K562 (cell line): ENCODE data around the gene DYRK1B. TPM values are rescaled to one million over a fixed set of nuclear protein-coding genes. Genes with fewer than 3 reads are reported as not detected.

Experiments used
- ATAC-seq: fragments of 200-7000 bp; cut with Tn5 transposase; 3 replicates; pipeline ENCODE4 v1.9.1; 2020; ENCODE audit warnings: moderate library complexity
- BruUV-seq: library from RNA; stranded (reverse); fragments of 400-500 nt; replicated peaks from 2 replicates; lab custom pipeline; 2021; lab: Mats Ljungman, UMichigan
- CTCF ChIA-PET: fragments of 300-600 bp; formaldehyde crosslinking; extraction: SDS; loops from one replicate; lab custom pipeline; 2021; ENCODE audit warnings: low intra/inter-chr PET ratio; lab: Yijun Ruan, JAX
- POLR2A ChIA-PET: fragments of 300-600, 350-650 bp; sonication (Branson Sonifier 250); formaldehyde crosslinking; extraction: SDS; loops from one replicate; lab custom pipeline; 2021; ENCODE audit warnings: antibody characterized with exemption, inconsistent platforms; lab: Yijun Ruan, JAX
- DNase-seq, 4 experiments: peaks; one replicate each; pipeline versions ENCODE4 v3.0.0 to v3.0.0-alpha.2; 2011 to 2018; ENCODE audit warnings: low spot score in 3 of 4, mixed read lengths in 3 of 4; ENCODE audit errors: extremely low read depth in 1 of 4
- FAIRE-seq: peaks from 2 replicates; lab custom pipeline; 2011; peaks lifted over from hg19 to GRCh38; lab: Jason Lieb, UNC
- H2AFZ ChIP-seq: 2 replicates; pipeline ENCODE4 v1.6.0; 2011; ENCODE audit warnings: low read depth, low read length, control low read depth, inconsistent platforms
- H3K27ac ChIP-seq: fragments of 200-600 bp; 3 replicates; pipeline ENCODE4 v1.8.0; 2011; ENCODE audit warnings: low read depth, mild to moderate bottlenecking, control low read depth, inconsistent platforms, low read length, moderate library complexity, mixed read lengths; ENCODE audit errors: extremely low read depth
- H3K27me3 ChIP-seq, 2 experiments: fragments of 300-600 bp in 1 of 2; 2 replicates in 1 of 2; 3 replicates in 1 of 2; pipeline versions ENCODE4 v1.6.0 to v1.8.0; 2011; ENCODE audit warnings: inconsistent platforms in 2 of 2, low read length in 2 of 2, mild to moderate bottlenecking in 1 of 2, mixed read lengths in 1 of 2, moderate library complexity in 1 of 2; ENCODE audit not compliant: control insufficient read depth in 2 of 2, insufficient read depth in 2 of 2
- H3K36me3 ChIP-seq: fragments of 300-600 bp; 3 replicates; pipeline ENCODE4 v1.8.0; 2011; ENCODE audit warnings: mild to moderate bottlenecking, low read length, inconsistent platforms; ENCODE audit not compliant: control insufficient read depth, insufficient read depth
- H3K4me1 ChIP-seq, 2 experiments: fragments of 200-600 bp in 1 of 2; replicated peaks in 1 of 2; 2 replicates in 1 of 2; 3 replicates in 1 of 2; pipeline versions ENCODE4 v1.5.1 to v1.8.0; 2011; ENCODE audit warnings: inconsistent platforms in 2 of 2, low read length in 2 of 2, mild to moderate bottlenecking in 1 of 2, mixed read lengths in 1 of 2, moderate library complexity in 1 of 2; ENCODE audit not compliant: control insufficient read depth in 2 of 2, insufficient read depth in 2 of 2
- H3K4me2 ChIP-seq: 2 replicates; pipeline ENCODE4 v1.6.1; 2011; ENCODE audit warnings: low read length, control low read depth, inconsistent platforms, mixed read lengths; ENCODE audit not compliant: insufficient read depth
- H3K4me3 ChIP-seq: fragments of 200-600 bp; sonication (generic), shearing (Covaris generic); 2 replicates; pipeline ENCODE4 v1.5.1; 2016; ENCODE audit warnings: control low read depth, inconsistent platforms
- H3K79me2 ChIP-seq: fragments of 200-600 bp; 3 replicates; pipeline ENCODE4 v1.8.0; 2011; ENCODE audit warnings: low read length, inconsistent platforms; ENCODE audit not compliant: control insufficient read depth, insufficient read depth
- H3K9ac ChIP-seq, 2 experiments: 2 replicates each; pipeline versions ENCODE4 v1.6.0 to v1.6.1; 2011; ENCODE audit warnings: low read depth in 2 of 2, low read length in 2 of 2, control low read depth in 1 of 2, inconsistent platforms in 1 of 2, mild to moderate bottlenecking in 1 of 2, mixed read lengths in 1 of 2; ENCODE audit not compliant: insufficient read depth in 1 of 2
- H3K9me1 ChIP-seq: one replicate; pipeline ENCODE4 v1.6.0; 2011; ENCODE audit warnings: inconsistent platforms, mild to moderate bottlenecking, low read length, moderate library complexity; ENCODE audit not compliant: control insufficient read depth, insufficient read depth
- H3K9me3 ChIP-seq: replicated peaks from 2 replicates; pipeline ENCODE4 v1.5.1; 2011; ENCODE audit warnings: low read depth, low read length, inconsistent platforms; ENCODE audit not compliant: control insufficient read depth, insufficient read depth
- H4K20me1 ChIP-seq: replicated peaks from 2 replicates; pipeline ENCODE4 v1.6.1; 2011; ENCODE audit warnings: low read length, inconsistent platforms, mixed read lengths; ENCODE audit not compliant: control insufficient read depth, insufficient read depth
- EWSR1 ChIP-seq: fragments of 450-650 bp; IDR thresholded peaks from 2 replicates; pipeline ENCODE4 v1.6.1; 2018; ENCODE audit warnings: borderline replicate concordance, mild to moderate bottlenecking, low read depth, moderate library complexity; ENCODE audit not compliant: partially characterized antibody
- HEY1 ChIP-seq: fragments of 250-450 bp; sonication (Bioruptor Pico); IDR thresholded peaks from 2 replicates; pipeline ENCODE4 v1.5.0; 2020; ENCODE audit warnings: mild to moderate bottlenecking, moderate library complexity, borderline replicate concordance
- MEF2D ChIP-seq: conservative IDR thresholded peaks from 2 replicates; pipeline ENCODE4 v1.6.1; 2016; ENCODE audit warnings: low read depth, missing genetic modification characterization, missing compliant biosample characterization
- OTX1 ChIP-seq: fragments of 450-650 bp; formaldehyde crosslinking; IDR thresholded peaks from 2 replicates; pipeline ENCODE4 v1.4.0; 2022; ENCODE audit warnings: mild to moderate bottlenecking
- WGBS: fragments of 100-300 bp; shearing (Covaris generic); methylation state at CpG from one replicate; pipeline ENCODE4 v1.1.6; 2016; ENCODE audit warnings: low coverage, mixed read lengths; ENCODE audit not compliant: insufficient coverage; ENCODE audit errors: missing lambda C conversion rate; 5-methylcytosine and 5-hydroxymethylcytosine counted together
- in situ Hi-C: fragments of 300-500 bp; cut with MboI; formaldehyde crosslinking; loops from 4 replicates; pipeline ENCODE4 v1.15.0; 2018; ENCODE audit warnings: inconsistent platforms, mixed read lengths
- intact Hi-C: fragments of 100-400 bp; cut with micrococcal nuclease; formaldehyde crosslinking; loops from 2 replicates; pipeline ENCODE4 v1.14.2; 2022
- polyA plus RNA-seq, 8 experiments: library from polyadenylated mRNA; depleted of rRNA in 4 of 8; stranded (reverse) in 5 of 8; unstranded in 3 of 8; fragments of >200 nt; fragmentation: Nextera tagmentation in 2 of 8; fragmentation: Illumina TruSeq in 1 of 8; extraction: Ambion mirVana in 2 of 8; extraction: Trizol in 1 of 8; gene quantifications; 2 replicates each; pipeline versions ENCODE4 v1.2.1 to v1.2.3, GENCODE V29; 2011 to 2014; ENCODE audit warnings: inconsistent platforms in 1 of 8, missing spikeins in 1 of 8
- total RNA-seq, 7 experiments: library from RNA; depleted of rRNA in 6 of 7; stranded (reverse); fragments of >200 nt in 6 of 7; fragmentation: Illumina TruSeq in 2 of 7; extraction: Trizol in 2 of 7; gene quantifications; 2 replicates each; pipeline versions ENCODE4 v1.2.1 to v1.2.3, GENCODE V29; 2011 to 2021; ENCODE audit warnings: low replicate concordance in 1 of 7

DYRK1B gene
- total and polyA plus RNA-seq, 9 of the 15 experiments (the other 6 are each of a cell fraction or from before 2014, with no cell fraction given) = 0.91 to 5.2 (median 1.5) TPM; not detected in 2

DNA sequence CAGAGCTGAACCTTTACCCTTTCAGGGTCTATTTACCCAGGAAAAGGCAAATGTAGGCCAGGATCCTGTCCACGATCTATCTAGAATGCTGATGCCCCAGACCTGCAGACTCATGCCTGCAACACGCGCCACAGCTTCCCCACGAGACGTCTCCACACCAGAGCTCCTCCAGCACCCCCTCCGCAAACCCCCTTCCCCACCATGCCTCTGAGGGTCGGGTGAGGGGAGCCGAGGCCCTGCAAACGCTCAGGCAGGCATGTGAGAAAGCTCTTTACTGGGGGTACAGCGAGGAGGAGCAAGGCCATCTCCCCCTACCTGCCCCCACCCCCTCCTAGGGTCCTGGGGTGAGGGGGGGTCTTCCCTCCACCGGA is 8.9 kb downstream of the DYRK1B start:
- intact Hi-C loops = no loop called here
- no peaks in the 10 kb centered on the region for H4K20me1 ChIP-seq
- no TSS peak for BruUV-seq
- no peaks in the 10 kb centered on the region for H3K79me2 ChIP-seq
- TF ChIP-seq EWSR1 (no peak), MEF2D (no peak), HEY1 (CRISPR knock-in tag) (no peak), OTX1 (CRISPR knock-in tag) (no peak)
- no peak for DNase-seq
- ATAC-seq = no peak
- no peaks in the 10 kb centered on the region for H3K27me3 ChIP-seq
- H3K4me2 ChIP-seq = no peak overlapping the region
- H3K4me3 ChIP-seq = no peak overlapping the region
- H3K9me1 ChIP-seq = peaks cover 3% of the 10 kb centered on the region
- in situ Hi-C loops = no loop called here
- H3K4me1 ChIP-seq = peaks cover 0 to 11% of the 10 kb centered on the region in 2 experiments; a peak in 2 of 5 replicates
- H3K9ac ChIP-seq = no peak overlapping the region
- H2AFZ ChIP-seq = no peak overlapping the region
- no peak for FAIRE-seq
- H3K36me3 ChIP-seq = peaks cover 46% of the 10 kb centered on the region; the same call in 2 of the 3 replicates
- 90% methylated on average over 7 of the region's 11 CpGs for WGBS
- no peaks in the 10 kb centered on the region for H3K9me3 ChIP-seq
- POLR2A ChIA-PET = interaction anchor here (1.4 kb wide), 1 partner anchor 8 kb away, joined by 5 read pairs; no protein-coding TSS in a partner anchor
- H3K27ac ChIP-seq = no peak overlapping the region
- CTCF ChIA-PET = no interaction called here
